ENCODE data around the gene KNL1.

DNA sequence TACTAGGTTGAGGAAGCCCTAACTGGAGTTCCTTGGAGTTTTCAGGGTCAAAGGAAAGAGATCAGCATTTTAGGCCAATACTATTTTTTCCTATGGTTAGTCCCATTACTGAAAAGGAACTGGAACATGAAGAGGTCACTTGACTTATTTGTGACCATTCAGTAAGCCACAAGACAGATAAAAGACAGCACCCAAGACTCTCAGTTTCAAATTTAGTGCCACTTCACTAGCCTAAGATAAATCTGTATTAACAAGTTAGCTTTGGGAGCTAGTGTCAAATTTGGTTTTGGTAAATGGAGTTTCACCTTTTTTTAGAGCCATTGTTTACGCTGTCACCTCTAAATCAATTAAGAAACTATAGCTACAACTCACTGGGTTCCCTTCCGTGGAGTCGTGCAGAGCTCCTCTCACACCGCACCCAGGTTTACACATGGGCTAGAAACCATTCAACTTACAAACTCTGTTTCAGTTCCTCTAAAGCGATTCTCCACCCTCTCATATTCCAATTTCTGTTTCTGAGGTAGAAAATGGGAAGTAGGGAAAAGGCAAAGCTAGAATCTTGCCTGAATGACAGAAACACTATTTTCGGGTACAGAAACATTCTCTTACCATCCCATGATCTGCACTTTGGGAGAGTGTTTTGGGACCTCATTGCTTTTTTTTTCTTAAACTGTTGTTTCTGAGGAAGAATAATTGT lies 43.6 kb upstream of the KNL1 start:
- TF ChIP-seq, protein P1, sequence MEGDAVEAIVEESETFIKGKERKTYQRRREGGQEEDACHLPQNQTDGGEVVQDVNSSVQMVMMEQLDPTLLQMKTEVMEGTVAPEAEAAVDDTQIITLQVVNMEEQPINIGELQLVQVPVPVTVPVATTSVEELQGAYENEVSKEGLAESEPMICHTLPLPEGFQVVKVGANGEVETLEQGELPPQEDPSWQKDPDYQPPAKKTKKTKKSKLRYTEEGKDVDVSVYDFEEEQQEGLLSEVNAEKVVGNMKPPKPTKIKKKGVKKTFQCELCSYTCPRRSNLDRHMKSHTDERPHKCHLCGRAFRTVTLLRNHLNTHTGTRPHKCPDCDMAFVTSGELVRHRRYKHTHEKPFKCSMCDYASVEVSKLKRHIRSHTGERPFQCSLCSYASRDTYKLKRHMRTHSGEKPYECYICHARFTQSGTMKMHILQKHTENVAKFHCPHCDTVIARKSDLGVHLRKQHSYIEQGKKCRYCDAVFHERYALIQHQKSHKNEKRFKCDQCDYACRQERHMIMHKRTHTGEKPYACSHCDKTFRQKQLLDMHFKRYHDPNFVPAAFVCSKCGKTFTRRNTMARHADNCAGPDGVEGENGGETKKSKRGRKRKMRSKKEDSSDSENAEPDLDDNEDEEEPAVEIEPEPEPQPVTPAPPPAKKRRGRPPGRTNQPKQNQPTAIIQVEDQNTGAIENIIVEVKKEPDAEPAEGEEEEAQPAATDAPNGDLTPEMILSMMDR (IDR thresholded peaks at IDR 0.05) = no peak
- no peak for TF ChIP-seq POLR2A (IDR thresholded peaks at IDR 0.05)
